ENCODE data around the gene S100PBP. TPM values are rescaled to one million over a fixed set of nuclear protein-coding genes. Genes with fewer than 3 reads are reported as not detected.

Gene S100PBP
- polyA plus RNA-seq, 1 of the 3 experiments (the other 2 are of a cell fraction): 13.2 TPM

DNA sequence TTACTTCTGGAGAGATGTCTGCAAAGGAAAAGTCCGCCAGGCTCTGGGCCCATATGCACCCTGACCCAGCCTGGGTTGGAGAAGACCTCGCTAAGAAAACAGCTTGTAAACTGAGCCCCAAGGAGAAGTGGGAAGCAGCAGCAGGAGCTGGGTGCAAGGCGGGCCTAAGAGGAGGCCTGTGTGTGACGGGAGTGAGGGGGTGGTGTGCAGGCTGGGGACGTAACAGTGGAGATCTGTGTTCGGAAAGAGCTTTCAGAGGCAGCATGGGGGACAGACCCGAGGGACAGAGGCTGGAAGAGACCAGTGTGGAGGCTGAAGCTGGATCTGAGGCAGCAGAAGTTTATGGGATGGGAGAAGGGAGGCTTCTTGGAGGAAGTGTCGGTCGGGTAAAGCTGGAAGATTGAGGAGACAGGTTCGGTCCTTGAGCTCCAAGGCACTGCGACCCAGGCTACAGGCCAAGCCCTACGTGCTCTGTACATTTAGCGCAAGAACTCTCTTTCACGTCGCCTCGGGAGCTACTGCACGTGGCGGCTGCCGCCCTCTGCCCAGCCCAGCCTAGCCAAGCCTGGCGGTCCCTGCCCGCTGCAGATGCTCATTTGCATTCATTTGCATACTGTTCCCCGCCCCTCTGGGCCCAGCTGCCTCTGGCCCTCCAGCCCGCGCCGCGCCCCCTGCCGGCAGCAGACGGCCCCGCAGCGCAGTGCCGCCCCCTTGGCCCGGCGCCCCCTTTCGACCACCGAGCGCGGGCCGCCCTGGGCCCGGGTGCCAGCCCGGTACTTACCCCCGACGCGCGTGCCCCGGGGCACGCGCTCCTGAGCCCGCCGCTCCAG lies 75.1 kb downstream of the S100PBP start:
- 0 out of 2 replicates have a peak, but pooled peaks cover 5% of the 10 kb centered on the region for H3K27me3 ChIP-seq (ENCODE audit: insufficient read depth)
- no peak overlapping the region for H3K9ac ChIP-seq
- H3K4me1 ChIP-seq (ENCODE audit: control insufficient read depth in 1 of 2, insufficient read depth in 2 of 2, low read depth in 1 of 2, low read length in 1 of 2): peaks cover 0 to 4% of the 10 kb centered on the region in 2 experiments; a peak in 2 of 4 replicates
- WGBS (ENCODE audit: low lambda C conversion rate): 82% methylated on average over 20 of the region's 49 CpGs
- no peak overlapping the region for H2AFZ ChIP-seq (ENCODE audit: low read depth)
- H3K9me2 ChIP-seq: no peaks in the 10 kb centered on the region
- CTCF ChIA-PET: interaction anchor here (0.6 to 9.0 kb wide), 27 partner anchors 9 to 203 kb away, joined by 3 to 46 read pairs (median 4); partner anchors contain the start of gene FNDC5
- peaks cover 4% of the 10 kb centered on the region for H3F3A ChIP-seq (replicated peaks; ENCODE audit: insufficient read depth)
- no peaks in the 10 kb centered on the region for H3K79me2 ChIP-seq (ENCODE audit: insufficient read depth)
- H3K9me3 ChIP-seq: no peaks in the 10 kb centered on the region
- H3K27ac ChIP-seq (ENCODE audit: low read depth in 2 of 2, low read length in 1 of 2): no peak overlapping the region
- 0 out of 2 replicates have a peak overlapping the region, but pooled peaks have one; percentile 47 for H3K4me2 ChIP-seq
- POLR2A ChIA-PET: interaction anchor here (0.9 kb wide), 1 partner anchor 9 kb away, joined by 3 read pairs; no protein-coding TSS in a partner anchor
- peak overlapping the region in 1 of 2 experiments; percentile 14; a peak in 3 of 4 replicates for H3K4me3 ChIP-seq (ENCODE audit: low read depth in 2 of 2, low read length in 1 of 2)
- H3K36me3 ChIP-seq (replicated peaks in 1 of 2; ENCODE audit: control insufficient read depth in 1 of 2, insufficient read depth in 2 of 2, low read length in 1 of 2): no peaks in the 10 kb centered on the region
- TF ChIP-seq, protein P1, sequence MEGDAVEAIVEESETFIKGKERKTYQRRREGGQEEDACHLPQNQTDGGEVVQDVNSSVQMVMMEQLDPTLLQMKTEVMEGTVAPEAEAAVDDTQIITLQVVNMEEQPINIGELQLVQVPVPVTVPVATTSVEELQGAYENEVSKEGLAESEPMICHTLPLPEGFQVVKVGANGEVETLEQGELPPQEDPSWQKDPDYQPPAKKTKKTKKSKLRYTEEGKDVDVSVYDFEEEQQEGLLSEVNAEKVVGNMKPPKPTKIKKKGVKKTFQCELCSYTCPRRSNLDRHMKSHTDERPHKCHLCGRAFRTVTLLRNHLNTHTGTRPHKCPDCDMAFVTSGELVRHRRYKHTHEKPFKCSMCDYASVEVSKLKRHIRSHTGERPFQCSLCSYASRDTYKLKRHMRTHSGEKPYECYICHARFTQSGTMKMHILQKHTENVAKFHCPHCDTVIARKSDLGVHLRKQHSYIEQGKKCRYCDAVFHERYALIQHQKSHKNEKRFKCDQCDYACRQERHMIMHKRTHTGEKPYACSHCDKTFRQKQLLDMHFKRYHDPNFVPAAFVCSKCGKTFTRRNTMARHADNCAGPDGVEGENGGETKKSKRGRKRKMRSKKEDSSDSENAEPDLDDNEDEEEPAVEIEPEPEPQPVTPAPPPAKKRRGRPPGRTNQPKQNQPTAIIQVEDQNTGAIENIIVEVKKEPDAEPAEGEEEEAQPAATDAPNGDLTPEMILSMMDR (IDR thresholded peaks at IDR 0.05): peak; percentile 56
- TF ChIP-seq ELF1 (IDR thresholded peaks at IDR 0.05) (no peak), RXRA (IDR thresholded peaks at IDR 0.05; ENCODE audit: borderline replicate concordance, low read depth) (no peak), SMC3 (IDR thresholded peaks at IDR 0.05; ENCODE audit: low read depth, low read length) (no peak)
- TF ChIP-seq, protein P2, sequence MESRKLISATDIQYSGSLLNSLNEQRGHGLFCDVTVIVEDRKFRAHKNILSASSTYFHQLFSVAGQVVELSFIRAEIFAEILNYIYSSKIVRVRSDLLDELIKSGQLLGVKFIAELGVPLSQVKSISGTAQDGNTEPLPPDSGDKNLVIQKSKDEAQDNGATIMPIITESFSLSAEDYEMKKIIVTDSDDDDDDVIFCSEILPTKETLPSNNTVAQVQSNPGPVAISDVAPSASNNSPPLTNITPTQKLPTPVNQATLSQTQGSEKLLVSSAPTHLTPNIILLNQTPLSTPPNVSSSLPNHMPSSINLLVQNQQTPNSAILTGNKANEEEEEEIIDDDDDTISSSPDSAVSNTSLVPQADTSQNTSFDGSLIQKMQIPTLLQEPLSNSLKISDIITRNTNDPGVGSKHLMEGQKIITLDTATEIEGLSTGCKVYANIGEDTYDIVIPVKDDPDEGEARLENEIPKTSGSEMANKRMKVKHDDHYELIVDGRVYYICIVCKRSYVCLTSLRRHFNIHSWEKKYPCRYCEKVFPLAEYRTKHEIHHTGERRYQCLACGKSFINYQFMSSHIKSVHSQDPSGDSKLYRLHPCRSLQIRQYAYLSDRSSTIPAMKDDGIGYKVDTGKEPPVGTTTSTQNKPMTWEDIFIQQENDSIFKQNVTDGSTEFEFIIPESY (IDR thresholded peaks at IDR 0.05; ENCODE audit: borderline replicate concordance, low read depth): no peak
- DNase-seq: peak; percentile 92
- H4K20me1 ChIP-seq (ENCODE audit: insufficient read depth): no peaks in the 10 kb centered on the region

DNA sequence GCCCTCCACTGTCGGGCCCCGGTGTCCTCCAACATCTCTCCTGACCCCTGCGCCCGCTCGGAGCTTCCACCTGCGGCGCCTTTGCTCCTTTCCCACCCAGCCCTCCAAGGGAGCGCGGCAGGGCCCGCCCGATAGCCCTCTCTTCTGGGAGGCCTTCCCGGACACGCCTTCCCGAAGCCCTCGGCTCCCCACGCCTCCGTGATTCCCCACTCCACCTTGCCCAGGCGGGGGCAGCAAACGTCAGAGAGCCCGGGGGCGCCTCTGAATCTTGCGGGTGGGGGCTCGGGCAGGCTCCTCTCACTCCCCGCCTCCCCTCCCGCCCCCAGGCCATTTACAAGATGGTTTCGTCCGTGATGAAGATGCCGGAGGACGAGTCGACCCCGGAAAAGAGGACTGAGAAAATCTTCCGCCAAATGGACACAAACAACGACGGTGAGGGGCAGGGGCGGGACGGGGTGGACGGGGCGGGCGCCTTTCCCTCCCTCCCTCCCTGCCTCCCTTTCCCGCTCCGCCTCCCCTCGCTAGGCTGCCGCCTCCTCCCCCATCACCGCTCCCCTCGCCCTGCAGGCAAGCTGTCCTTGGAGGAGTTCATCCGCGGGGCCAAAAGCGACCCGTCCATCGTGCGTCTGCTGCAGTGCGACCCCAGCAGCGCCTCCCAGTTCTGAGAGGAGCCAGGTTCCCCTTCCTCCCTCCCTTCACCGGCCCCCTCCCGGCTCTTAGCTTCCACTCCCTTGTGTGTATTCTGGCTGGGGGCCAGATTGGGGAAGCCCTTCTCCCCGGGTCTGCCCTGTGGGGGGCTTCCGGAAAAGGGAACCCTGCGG lies 76.0 kb downstream of the S100PBP start:
- no peaks in the 10 kb centered on the region for H3K9me3 ChIP-seq
- H4K20me1 ChIP-seq (ENCODE audit: insufficient read depth): no peaks in the 10 kb centered on the region
- no peaks in the 10 kb centered on the region for H3K36me3 ChIP-seq (replicated peaks in 1 of 2; ENCODE audit: control insufficient read depth in 1 of 2, insufficient read depth in 2 of 2, low read length in 1 of 2)
- H3K79me2 ChIP-seq (ENCODE audit: insufficient read depth): no peaks in the 10 kb centered on the region
- H3K4me2 ChIP-seq: peak overlapping the region; percentile 47; the same call in 1 of the 2 replicates
- H3K4me3 ChIP-seq (ENCODE audit: low read depth in 2 of 2, low read length in 1 of 2): peak overlapping the region in 1 of 2 experiments; percentile 14; a peak in 2 of 4 replicates
- TF ChIP-seq, protein P1 (IDR thresholded peaks at IDR 0.05): peak; percentile 28
- TF ChIP-seq NRF1 (IDR thresholded peaks at IDR 0.05; ENCODE audit: low read depth, low read length): no peak
- peaks cover 0 to 4% of the 10 kb centered on the region in 2 experiments; a peak in 2 of 4 replicates for H3K4me1 ChIP-seq (ENCODE audit: control insufficient read depth in 1 of 2, insufficient read depth in 2 of 2, low read depth in 1 of 2, low read length in 1 of 2)
- ChIA-PET CTCF (interaction anchor here (0.6 to 4.9 kb wide), 21 partner anchors 9 to 195 kb away, joined by 3 to 41 read pairs (median 5); no protein-coding TSS in a partner anchor), POLR2A (no interaction called here)
- H3K27me3 ChIP-seq (ENCODE audit: insufficient read depth): 0 out of 2 replicates have a peak, but pooled peaks cover 5% of the 10 kb centered on the region
- H3K9me2 ChIP-seq: no peaks in the 10 kb centered on the region
- H3K27ac ChIP-seq (ENCODE audit: low read depth in 2 of 2, low read length in 1 of 2): no peak overlapping the region
- no peak overlapping the region for H2AFZ ChIP-seq (ENCODE audit: low read depth)
- 43% methylated on average over 55 of the region's 58 CpGs for WGBS (ENCODE audit: low lambda C conversion rate)
- H3K9ac ChIP-seq: no peak overlapping the region
- peaks cover 4% of the 10 kb centered on the region for H3F3A ChIP-seq (replicated peaks; ENCODE audit: insufficient read depth)
- peak; percentile 68 for DNase-seq

Measured in SK-N-SH (cell line).